HG03558 (cell line): ENCODE data around the gene MOB1B.

ENCODE experiments used
- ATAC-seq: cut with Tn5 transposase; IDR thresholded peaks from one replicate; pipeline ENCODE4 v1.9.1; 2021; ENCODE audit warnings: moderate number of reproducible peaks; ENCODE audit not compliant: unreplicated experiment; ENCODE audit errors: extremely low read depth

The MOB1B gene

DNA sequence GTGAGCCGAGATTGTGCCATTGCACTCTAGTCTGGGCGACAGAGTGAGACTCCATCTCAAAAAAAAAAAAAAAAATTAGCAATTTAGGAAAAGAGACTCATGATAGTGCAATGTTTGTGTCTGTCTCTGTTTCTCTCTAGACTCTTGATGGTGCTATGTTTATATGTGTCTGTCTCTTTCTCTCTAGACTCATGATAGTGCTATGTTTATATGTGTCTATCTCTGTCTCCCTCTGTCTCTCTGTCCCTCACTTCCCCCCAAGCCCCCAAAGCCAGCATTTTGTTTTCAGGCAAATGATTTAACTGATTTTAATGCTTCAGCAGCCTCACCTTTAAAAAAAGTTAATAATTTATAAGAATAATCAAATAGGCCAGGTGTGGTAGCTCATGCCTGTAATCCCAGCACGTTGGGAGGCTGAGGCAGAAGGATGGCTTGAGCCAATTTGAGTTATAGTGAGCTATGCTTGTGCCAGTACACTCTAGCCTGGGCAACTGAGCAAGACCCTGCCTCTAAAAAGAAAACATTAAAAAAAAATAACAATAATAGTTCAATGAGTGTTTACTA, 6.9 kb downstream of the MOB1B start:
- ATAC-seq: no peak

DNA sequence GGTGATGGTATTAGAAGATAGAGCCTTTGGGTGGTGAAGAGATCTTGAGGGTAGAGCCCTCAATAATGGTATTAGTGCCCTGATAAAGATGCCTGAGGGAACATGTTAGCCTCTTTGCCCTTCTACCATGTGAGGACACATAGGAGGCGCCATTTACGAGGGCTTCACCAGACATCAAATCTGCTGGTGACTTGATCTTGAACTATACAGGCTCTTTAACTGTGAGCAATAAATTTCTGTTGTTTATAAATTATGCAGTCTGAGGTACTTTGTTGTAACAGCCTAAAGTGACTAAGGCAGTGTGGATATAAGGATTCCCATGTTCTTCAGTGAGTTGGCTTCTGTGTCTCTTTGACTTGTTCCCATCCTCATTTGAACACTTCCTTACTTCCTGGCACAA, 11.8 kb downstream of the MOB1B start:
- ATAC-seq: no peak

DNA sequence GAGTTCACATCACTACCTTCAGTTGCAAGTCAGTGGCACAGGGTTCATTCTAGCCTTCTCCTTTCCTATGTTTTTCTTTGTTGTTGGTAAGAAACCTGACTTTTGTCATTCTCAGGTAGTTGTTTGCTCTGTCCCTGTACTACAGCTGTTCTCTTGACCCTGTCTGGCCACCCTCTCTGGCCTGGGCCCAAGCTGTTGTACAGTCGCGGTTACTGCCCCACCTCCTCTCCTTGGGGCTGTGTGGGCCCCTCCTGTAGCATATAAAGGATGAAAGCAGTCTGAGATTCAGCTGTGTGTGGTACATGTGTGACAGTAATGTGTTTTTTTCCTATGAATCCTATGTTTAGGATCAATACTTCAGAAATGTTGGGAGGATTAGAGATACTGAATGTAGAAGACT, 12.5 kb downstream of the MOB1B start:
- no peak for ATAC-seq

GRCh38 chr4:70915036-70915815, 13.1 kb downstream of the MOB1B start:
- no peak for ATAC-seq

DNA sequence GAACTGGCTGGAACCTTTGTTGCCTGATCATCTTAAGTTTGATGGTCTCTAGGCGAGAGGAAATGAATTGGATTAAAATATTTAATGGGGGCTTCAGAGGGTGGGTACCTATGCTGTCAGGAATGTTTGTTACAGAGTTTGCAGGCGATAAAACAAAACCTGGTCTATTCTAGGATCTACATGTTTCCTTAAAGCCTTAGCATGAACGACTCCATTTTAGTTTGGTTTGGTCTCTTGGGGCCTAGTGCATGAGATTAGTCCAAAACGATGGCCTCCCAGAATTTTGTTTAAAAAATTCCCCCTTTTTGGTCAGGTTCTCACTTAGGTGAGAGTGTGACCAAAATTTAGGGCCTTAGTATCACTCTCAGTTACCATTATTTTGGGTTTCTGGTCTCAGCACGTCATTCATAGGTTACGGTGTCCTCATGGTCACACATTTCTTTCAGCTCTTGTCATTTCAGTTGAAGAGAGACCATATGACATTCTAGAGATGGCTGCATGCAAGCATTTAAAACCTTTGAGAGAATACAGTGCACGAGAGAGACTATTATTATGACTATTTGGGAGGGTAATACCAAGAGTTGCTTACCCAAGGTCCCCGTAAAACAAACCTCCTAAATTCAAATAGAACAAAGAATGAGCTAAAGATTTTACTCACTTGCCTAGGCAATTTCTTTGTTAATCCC, 13.8 kb downstream of the MOB1B start:
- no peak for ATAC-seq

- ATAC-seq: no peak
Observed at GRCh38 chr4:70920592-70920991, 18.4 kb downstream of the MOB1B start.

DNA sequence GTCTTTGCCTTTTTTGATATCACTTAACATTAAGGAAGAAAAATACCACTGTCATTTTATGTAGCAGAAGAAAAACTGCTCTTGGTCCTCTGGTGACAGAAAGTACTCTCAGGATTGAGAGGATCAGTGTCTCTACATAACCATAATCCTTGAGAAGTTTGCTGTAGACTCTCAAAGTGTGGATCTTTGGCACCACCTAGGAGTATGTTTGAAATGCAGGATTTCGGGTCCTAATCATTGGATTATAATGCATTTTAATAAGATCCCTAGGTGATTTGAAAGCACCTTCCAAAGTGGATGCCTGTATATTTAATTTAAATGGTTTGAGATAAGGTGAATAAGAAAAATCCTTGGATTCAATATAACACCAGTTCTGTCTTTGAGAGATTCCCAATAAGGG, 23.2 kb downstream of the MOB1B start:
- no peak for ATAC-seq

DNA sequence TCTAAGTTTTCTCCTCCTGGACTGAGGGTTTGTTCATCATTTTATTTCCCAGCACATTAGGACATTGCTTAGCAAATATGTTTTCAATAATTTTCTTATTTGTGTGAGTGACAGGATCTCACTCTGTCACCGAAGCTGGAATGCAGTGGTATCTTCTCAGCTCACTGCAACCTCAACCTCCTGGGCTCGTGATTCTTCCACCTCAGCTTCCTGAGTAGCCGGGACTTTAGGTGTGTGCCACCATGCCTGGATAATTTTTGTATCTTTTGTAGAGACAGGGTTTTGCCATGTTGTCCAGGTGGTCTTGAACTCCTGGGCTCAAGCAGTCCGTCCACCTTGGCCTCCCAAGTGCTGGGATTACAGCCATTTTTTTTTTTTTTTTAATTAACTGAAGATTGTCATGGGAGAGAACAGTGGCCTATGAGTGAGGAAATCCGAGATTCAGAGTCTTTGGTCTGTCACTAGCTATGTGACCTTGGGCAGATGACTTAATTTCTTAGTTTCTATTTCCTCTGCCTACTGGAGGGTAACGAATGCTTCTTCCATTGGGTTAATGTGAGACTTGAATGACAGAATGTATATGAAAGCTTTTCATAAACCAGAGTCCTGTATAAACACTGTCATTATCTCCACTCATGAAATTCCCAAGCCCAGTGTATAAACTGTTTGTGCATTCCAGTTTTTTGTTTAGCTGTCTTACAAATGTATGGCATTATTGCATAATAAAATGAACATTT, 23.9 kb downstream of the MOB1B start:
- peak; percentile 85 for ATAC-seq

DNA sequence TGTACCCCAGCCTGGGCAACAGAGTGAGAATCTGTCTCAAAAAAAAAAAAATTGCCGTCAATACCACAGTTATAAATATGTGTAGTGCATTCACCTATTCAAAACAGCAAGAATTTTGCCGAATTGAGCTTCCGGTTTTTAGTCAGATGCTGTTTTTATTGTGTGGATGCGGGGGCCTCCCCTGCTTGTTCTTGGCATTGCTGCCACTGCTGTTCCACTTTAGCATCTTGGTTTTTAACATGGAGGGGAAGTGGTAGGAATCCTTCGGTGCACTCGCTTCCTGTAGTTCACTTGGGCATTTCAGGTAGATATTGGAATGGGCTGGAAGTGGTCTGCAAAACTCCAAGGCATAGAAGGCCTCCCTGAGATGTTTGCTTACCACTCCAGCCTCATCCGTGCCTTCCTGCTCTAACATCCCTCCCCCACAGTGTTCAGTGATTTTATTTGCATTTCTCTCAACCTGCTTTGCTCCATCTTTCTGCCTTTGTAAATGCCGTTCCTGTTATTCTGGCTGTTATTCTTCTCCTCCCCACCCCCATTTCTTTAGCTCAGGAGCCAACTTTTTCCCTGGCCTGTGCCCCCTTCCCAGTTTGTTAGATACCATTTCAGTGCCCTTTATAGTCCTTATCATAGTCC, 25.5 kb downstream of the MOB1B start:
- peak; percentile 24 for ATAC-seq

- ATAC-seq: no peak
Observed at GRCh38 chr4:70930530-70931256, 28.5 kb downstream of the MOB1B start.

- ATAC-seq: no peak
Observed at GRCh38 chr4:70931347-70931746, 29.2 kb downstream of the MOB1B start.

DNA sequence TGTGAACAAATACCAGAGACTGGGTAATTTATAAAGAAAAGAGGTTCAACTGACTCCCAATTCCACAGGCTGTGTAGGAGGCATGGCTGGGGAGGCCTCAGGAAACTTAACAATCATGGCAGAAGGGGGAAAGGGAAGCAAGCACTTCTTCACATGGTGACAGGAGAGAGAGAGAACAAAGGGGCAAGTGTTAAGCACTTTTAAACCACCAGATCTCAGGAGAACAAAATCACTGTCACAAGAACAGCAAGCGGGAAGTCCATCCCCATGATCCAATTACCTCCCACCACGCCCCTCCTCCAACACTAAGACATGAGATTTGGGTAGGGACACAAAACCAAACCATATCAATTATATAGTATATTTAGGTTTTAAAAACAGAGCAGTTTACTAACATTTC, 30.8 kb downstream of the MOB1B start:
- no peak for ATAC-seq

GRCh38 chr4:70935038-70935695, 33.0 kb downstream of the MOB1B start:
- no peak for ATAC-seq

- no peak for ATAC-seq
Observed at GRCh38 chr4:70936200-70936787, 34.1 kb downstream of the MOB1B start.

GRCh38 chr4:70938086-70938485, 35.9 kb downstream of the MOB1B start:
- no peak for ATAC-seq

DNA sequence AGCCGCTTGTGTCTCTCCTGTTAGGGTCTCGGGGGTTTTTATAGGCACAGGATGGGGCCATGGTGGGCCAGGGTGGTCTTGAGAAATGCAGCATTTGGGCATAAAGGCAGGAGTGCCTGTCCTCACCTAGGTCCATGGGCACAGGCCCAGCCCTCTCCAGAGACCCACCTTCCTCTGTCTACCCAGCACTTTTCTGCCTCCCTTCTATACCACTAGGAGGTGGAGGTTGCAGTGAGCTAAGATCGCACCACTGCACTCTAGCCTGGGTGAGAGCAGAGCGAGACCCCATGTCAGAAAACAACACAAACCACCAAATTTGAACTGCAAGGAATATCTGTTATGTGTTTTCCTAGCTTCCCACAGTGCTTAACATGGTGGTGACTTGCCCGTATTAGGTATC, 38.0 kb downstream of the MOB1B start:
- no peak for ATAC-seq

GRCh38 chr4:70943114-70943513, 40.9 kb downstream of the MOB1B start:
- peak; percentile 85 for ATAC-seq

DNA sequence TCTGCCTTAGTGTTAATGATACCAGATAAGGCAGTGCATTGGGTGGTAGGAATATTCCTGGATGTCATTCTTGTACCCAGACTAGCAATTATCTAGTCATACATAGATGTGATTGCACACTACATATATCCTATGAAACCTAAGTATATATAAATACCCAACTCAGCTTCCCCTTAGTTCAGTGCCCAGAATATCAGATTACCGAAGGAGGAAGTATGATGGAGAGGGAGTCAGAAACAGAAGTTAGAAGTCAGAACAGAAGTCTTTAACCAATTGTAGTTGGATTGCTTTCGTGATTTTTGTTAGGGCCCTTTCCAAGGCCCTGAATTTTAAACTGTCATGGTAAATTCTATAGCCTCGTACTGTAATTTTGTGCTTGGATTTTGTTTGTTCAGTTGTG, 42.9 kb downstream of the MOB1B start:
- no peak for ATAC-seq

- ATAC-seq: no peak
Observed at GRCh38 chr4:70945452-70946055, 43.4 kb downstream of the MOB1B start.
